A673 (cell line): ENCODE measurements around the gene ADAMTS15. TPM values are rescaled to one million over a fixed set of nuclear protein-coding genes. Genes with fewer than 3 reads are reported as not detected.

Experiments
- BruUV-seq: library from RNA; stranded (reverse); fragments of 400-500 nt; replicated peaks from 2 replicates; lab custom pipeline; 2021; lab: Mats Ljungman, UMichigan
- CTCF ChIA-PET: fragments of 300-600 bp; sonication (Branson Sonifier 250); formaldehyde crosslinking; loops from one replicate; lab custom pipeline; 2022; ENCODE audit warnings: antibody characterized with exemption; lab: Charles Lee
- POLR2A ChIA-PET: fragments of 300-600 bp; sonication (Branson Sonifier 250); formaldehyde crosslinking; loops from one replicate; lab custom pipeline; 2022; ENCODE audit warnings: antibody characterized with exemption; ENCODE audit not compliant: low non-redundant PET; lab: Charles Lee
- DNase-seq: peaks from one replicate; pipeline ENCODE4 v3.0.0-alpha.2; 2015; ENCODE audit warnings: low spot score
- H3K27ac ChIP-seq: fragments of 200-600 bp; sonication (generic); 2 replicates; pipeline ENCODE4 v1.5.1; 2016; ENCODE audit warnings: mixed run types, low read depth, mild to moderate bottlenecking, mixed read lengths, antibody characterized with exemption, low read length; ENCODE audit not compliant: poor library complexity, severe bottlenecking
- H3K27me3 ChIP-seq: fragments of 200-600 bp; sonication (generic); replicated peaks from 2 replicates; pipeline ENCODE4 v1.6.1; 2017; ENCODE audit warnings: mixed run types, low read depth, mild to moderate bottlenecking, mixed read lengths, antibody characterized with exemption, low read length; ENCODE audit not compliant: insufficient read depth, poor library complexity
- H3K36me3 ChIP-seq: fragments of 200-600 bp; sonication (generic); 2 replicates; pipeline ENCODE4 v1.6.1; 2016; ENCODE audit warnings: mixed run types, mild to moderate bottlenecking, mixed read lengths, antibody characterized with exemption, low read length; ENCODE audit not compliant: insufficient read depth, poor library complexity, severe bottlenecking
- H3K4me1 ChIP-seq: fragments of 200-600 bp; sonication (generic); 2 replicates; pipeline ENCODE4 v1.6.1; 2017; ENCODE audit warnings: mixed run types, mild to moderate bottlenecking, mixed read lengths, antibody characterized with exemption, low read length; ENCODE audit not compliant: insufficient read depth, poor library complexity, severe bottlenecking
- H3K4me3 ChIP-seq: fragments of 200-600 bp; sonication (generic); 2 replicates; pipeline ENCODE4 v1.5.1; 2016; ENCODE audit warnings: low read depth, mixed run types, mild to moderate bottlenecking, mixed read lengths, low read length; ENCODE audit not compliant: poor library complexity, severe bottlenecking
- H3K9me3 ChIP-seq: fragments of 200-600 bp; sonication (generic); 2 replicates; pipeline ENCODE4 v1.6.1; 2016; ENCODE audit warnings: mixed run types, low read depth, mild to moderate bottlenecking, mixed read lengths, antibody characterized with exemption, low read length; ENCODE audit not compliant: poor library complexity, severe bottlenecking
- EZH2 ChIP-seq: fragments of 200-600 bp; sonication (generic); IDR thresholded peaks from 2 replicates; pipeline ENCODE4 v1.6.1; 2017; ENCODE audit warnings: borderline replicate concordance, low read depth, mild to moderate bottlenecking, mixed read lengths, antibody characterized with exemption, low read length; ENCODE audit not compliant: poor library complexity, severe bottlenecking
- intact Hi-C: fragments of 100-400 bp; cut with micrococcal nuclease; formaldehyde crosslinking; loops from one replicate; pipeline ENCODE4 v1.10.0; 2022; ENCODE audit not compliant: unreplicated experiment
- total RNA-seq: library from RNA; stranded (reverse); gene quantifications from 2 replicates; pipeline ENCODE4 v1.2.3, GENCODE V29; 2021
- TF ChIP-seq, protein P1 (sequence below): fragments of 300-800, 200-600 bp; sonication (generic); conservative IDR thresholded peaks from 2 replicates; pipeline ENCODE4 v1.5.1; 2017; ENCODE audit warnings: low read depth, mild to moderate bottlenecking, antibody characterized with exemption, low read length, moderate library complexity, mixed read lengths

The ADAMTS15 gene
- total RNA-seq, 1 experiment from 2014 or later, result 0.99 TPM

- Histone ChIP-seq H3K4me1 (peaks cover 11% of the 10 kb centered on the region), H3K36me3 (no peaks in the 10 kb centered on the region), H3K27me3 (no peaks in the 10 kb centered on the region), H3K4me3 (no peak overlapping the region), H3K9me3 (no peaks in the 10 kb centered on the region), H3K27ac (no peak overlapping the region)
- TF ChIP-seq EZH2, result no peak
- TF ChIP-seq, protein P1, sequence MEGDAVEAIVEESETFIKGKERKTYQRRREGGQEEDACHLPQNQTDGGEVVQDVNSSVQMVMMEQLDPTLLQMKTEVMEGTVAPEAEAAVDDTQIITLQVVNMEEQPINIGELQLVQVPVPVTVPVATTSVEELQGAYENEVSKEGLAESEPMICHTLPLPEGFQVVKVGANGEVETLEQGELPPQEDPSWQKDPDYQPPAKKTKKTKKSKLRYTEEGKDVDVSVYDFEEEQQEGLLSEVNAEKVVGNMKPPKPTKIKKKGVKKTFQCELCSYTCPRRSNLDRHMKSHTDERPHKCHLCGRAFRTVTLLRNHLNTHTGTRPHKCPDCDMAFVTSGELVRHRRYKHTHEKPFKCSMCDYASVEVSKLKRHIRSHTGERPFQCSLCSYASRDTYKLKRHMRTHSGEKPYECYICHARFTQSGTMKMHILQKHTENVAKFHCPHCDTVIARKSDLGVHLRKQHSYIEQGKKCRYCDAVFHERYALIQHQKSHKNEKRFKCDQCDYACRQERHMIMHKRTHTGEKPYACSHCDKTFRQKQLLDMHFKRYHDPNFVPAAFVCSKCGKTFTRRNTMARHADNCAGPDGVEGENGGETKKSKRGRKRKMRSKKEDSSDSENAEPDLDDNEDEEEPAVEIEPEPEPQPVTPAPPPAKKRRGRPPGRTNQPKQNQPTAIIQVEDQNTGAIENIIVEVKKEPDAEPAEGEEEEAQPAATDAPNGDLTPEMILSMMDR, result no peak
- intact Hi-C loops, result no loop called here
- CTCF ChIA-PET, result no interaction called here
- DNase-seq, result no peak
- BruUV-seq, result no TSS peak
- POLR2A ChIA-PET, result no interaction called here
These were observed 37.5 kb downstream of the ADAMTS15 start for GRCh38 chr11:130485983-130486382.

DNA sequence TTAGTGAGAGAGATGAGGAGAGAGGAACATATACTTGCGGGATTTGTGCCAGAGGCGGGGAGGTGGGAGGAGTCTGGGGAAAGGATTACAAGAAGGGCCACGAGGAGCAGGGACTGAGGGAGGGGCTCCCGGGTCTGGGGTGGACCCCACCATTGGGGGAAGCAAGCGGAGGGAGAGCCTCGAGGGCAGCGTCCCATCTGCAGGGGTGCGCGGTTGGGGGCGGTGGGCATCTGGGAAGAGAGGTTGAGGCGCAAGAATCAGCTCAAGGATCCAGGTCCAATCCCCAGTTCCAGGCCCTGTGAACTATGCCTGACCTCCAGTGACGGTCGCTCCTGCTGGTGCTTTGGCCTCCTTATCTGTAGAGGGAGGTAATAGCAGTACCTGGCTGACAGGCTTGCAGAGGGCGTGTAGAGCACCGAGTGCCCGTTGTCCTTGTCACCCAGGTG is 38.0 kb downstream of the ADAMTS15 start:
- ChIA-PET CTCF (no interaction called here), POLR2A (no interaction called here)
- no peak overlapping the region for H3K27ac ChIP-seq
- H3K4me1 ChIP-seq, result peaks cover 7% of the 10 kb centered on the region
- intact Hi-C loops, result no loop called here
- no peak for TF ChIP-seq EZH2
- TF ChIP-seq, protein P1, result no peak
- H3K36me3 ChIP-seq, result no peaks in the 10 kb centered on the region
- no peaks in the 10 kb centered on the region for H3K27me3 ChIP-seq
- DNase-seq, result no peak
- BruUV-seq, result no TSS peak
- H3K4me3 ChIP-seq, result no peak overlapping the region
- H3K9me3 ChIP-seq, result no peaks in the 10 kb centered on the region

DNA sequence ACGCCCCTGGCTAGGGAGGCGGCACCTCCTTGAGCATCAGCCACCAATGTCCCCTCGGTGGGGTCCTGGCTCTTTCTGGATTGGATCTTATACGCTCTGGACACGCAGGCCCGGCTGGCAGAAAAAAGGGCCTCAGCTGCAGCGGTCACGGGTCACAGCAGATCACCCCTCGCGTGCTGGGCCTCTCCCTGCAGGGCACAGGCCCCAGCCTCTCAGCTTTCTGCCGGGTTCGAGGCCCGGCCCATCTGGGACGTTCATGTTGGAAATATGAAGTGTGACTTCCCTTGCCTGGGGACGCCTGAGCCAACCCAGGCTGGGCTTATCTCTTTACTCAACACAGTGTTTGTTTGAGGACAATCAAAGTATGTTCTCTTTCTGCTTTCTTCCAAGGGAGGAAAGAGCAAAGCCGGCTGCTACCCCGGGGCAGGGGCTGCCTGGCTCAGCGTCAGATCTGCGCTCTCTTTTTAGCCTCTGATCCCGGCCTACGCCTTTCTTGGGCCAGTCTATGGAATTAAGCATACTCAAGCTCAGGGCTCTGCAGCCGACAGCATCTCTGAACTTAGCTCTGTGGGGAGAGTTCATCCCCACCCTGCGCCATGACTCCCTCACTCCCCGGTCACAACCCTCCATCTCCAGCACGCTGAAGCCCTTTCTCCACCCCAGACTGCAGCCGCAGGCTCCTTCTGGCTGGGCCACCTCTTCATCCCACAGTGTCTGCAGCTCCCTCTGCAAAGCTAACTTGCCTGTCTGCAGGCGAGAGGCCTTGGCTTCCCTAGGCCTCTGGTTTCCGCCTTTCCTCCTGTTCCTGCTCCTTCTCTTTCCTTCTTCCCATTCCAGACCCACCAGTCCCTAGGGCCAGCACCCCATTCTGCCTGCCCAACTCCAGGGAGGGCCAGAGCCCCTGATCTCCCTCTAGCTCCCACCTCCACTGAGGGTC is 38.8 kb downstream of the ADAMTS15 start:
- Histone ChIP-seq H3K27ac (no peak overlapping the region), H3K4me1 (no peaks in the 10 kb centered on the region), H3K27me3 (no peaks in the 10 kb centered on the region), H3K36me3 (no peaks in the 10 kb centered on the region), H3K4me3 (no peak overlapping the region), H3K9me3 (no peaks in the 10 kb centered on the region)
- BruUV-seq, result no TSS peak
- POLR2A ChIA-PET, result interaction anchor here (0.5 kb wide), 1 partner anchor 485 kb away, joined by 15 read pairs; the partner anchor contains the start of gene PRDM10
- intact Hi-C loops, result no loop called here
- TF ChIP-seq, protein P1, result no peak
- TF ChIP-seq EZH2, result no peak
- CTCF ChIA-PET, result no interaction called here
- DNase-seq, result no peak
